HG03025 (cell line): ENCODE results near the gene MRPL1.
"Not testable (repeated sequence)": the region's sequence is repeated elsewhere in the genome, so short reads cannot be mapped to it uniquely, and the experiment has no call there.

ENCODE experiments used
- ATAC-seq: cut with Tn5 transposase; IDR thresholded peaks from one replicate; pipeline ENCODE4 v1.9.1; 2021; ENCODE audit warnings: mild to moderate bottlenecking, moderate library complexity; ENCODE audit not compliant: unreplicated experiment, low FRiP score

Gene MRPL1

GRCh38 chr4:77911091-77911490, 48.5 kb downstream of the MRPL1 start:
- no peak for ATAC-seq

- ATAC-seq, result peak; percentile 90
These were observed 49.3 kb downstream of the MRPL1 start for GRCh38 chr4:77911842-77912450.

- no peak for ATAC-seq
These were observed 50.7 kb downstream of the MRPL1 start for GRCh38 chr4:77913348-77913747.

GRCh38 chr4:77917075-77917474, 54.4 kb downstream of the MRPL1 start:
- no peak for ATAC-seq

- ATAC-seq, result no peak
These were observed 55.0 kb downstream of the MRPL1 start for GRCh38 chr4:77917601-77918000.

GRCh38 chr4:77920371-77920770, 57.7 kb downstream of the MRPL1 start:
- ATAC-seq, result no peak

- ATAC-seq, result no peak
These were observed 59.1 kb downstream of the MRPL1 start for GRCh38 chr4:77921701-77922100.

- no peak for ATAC-seq
These were observed 59.8 kb downstream of the MRPL1 start for GRCh38 chr4:77922158-77923094.

- no peak for ATAC-seq
These were observed 65.6 kb downstream of the MRPL1 start for GRCh38 chr4:77927991-77928925.

- no peak for ATAC-seq
These were observed 67.6 kb downstream of the MRPL1 start for GRCh38 chr4:77930154-77930639.

GRCh38 chr4:77930876-77931275, 68.2 kb downstream of the MRPL1 start:
- no peak for ATAC-seq

- ATAC-seq, result no peak
These were observed 69.0 kb downstream of the MRPL1 start for GRCh38 chr4:77931452-77932135.

GRCh38 chr4:77938560-77938959, 75.9 kb downstream of the MRPL1 start:
- no peak for ATAC-seq

GRCh38 chr4:77945929-77946328, 83.3 kb downstream of the MRPL1 start:
- not testable (repeated sequence) for ATAC-seq

- no peak for ATAC-seq
These were observed 87.6 kb downstream of the MRPL1 start for GRCh38 chr4:77950203-77950602.

- no peak for ATAC-seq
These were observed 89.8 kb downstream of the MRPL1 start for GRCh38 chr4:77952457-77952856.

- no peak for ATAC-seq
These were observed 92.1 kb downstream of the MRPL1 start for GRCh38 chr4:77954690-77955089.

- ATAC-seq, result no peak
These were observed 94.3 kb downstream of the MRPL1 start for GRCh38 chr4:77956917-77957316.

GRCh38 chr4:77958897-77959296, 96.3 kb downstream of the MRPL1 start:
- ATAC-seq, result no peak
